Heart left ventricle (tissue), 13 donors: ENCODE results near the gene AGPAT3.

ENCODE experiments used
- POLR2A ChIP-seq, 2 donors: fragments of 450-650 bp; IDR thresholded peaks; one replicate each; pipeline ENCODE4 v1.6.1; 2017; ENCODE audit warnings: antibody characterized with exemption in 2 of 2, mild to moderate bottlenecking in 2 of 2, moderate library complexity in 2 of 2
- TF ChIP-seq, protein P1 (sequence below), 12 donors: fragments of 200-600 bp; sonication (generic) in 4 of 12; IDR thresholded peaks; one replicate each; pipeline versions ENCODE4 v1.5.0 to v1.8.0; 2018 to 2022; ENCODE audit warnings: antibody characterized with exemption in 12 of 12, mild to moderate bottlenecking in 5 of 12
- donor health status: ischemic (EF 13 %, LVEDD 7.1; RV severe dilation, severe dysfunction).
- donor health status: DM: no; HTN: yes; CAD: no.
- donor health status: DM: no; HTN: no; CAD: no.
- donor health status: ischemic (EF 25% LVEDD 6.9; RV normal size, moderate dysfunction).
- donor health status: ischemic (EF 25% LVEDD 5.7; RV mildly dilated, moderate dysfunction).
- donor health status: ischemic (EF 35%, LVEDD 5.7; RV mildly dilated, moderate dysfunction).
- donor health status: nonischemic (EF 11% LVEDD 7.7; RV severe dilation, severe dysfunction).
- donor health status: DM: yes; HTN: yes; CAD: no.
- donor health status: PGD.
- donor health status: ischemic (EF 29% LVEDD 5.4; RV normal size, mild dysfunction).
- donor health status: nonischemic (EF 23%, LVEDD 6.1; RV moderate dilation, normal function).

DNA sequence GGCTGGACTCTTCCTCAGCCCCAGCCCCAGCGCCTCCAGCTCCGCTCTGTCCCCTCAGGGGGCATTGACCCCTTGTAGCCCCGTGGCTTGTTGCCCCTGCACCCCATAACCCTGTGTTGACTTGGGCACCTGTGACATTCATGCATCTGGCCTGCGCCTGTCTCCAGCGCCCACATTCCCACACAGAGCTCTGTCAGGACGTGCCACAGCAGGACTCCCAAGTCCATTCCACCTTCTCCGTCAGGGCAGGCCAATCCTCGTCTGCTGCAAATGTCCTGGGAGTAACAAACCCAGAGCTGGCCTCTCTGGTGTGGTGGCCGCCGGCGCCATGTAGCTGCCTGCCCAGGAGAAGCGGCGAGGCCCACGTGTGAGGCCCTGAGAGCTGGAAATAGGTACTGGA lies 60.6 kb downstream of the AGPAT3 start:
- TF ChIP-seq, protein P1, sequence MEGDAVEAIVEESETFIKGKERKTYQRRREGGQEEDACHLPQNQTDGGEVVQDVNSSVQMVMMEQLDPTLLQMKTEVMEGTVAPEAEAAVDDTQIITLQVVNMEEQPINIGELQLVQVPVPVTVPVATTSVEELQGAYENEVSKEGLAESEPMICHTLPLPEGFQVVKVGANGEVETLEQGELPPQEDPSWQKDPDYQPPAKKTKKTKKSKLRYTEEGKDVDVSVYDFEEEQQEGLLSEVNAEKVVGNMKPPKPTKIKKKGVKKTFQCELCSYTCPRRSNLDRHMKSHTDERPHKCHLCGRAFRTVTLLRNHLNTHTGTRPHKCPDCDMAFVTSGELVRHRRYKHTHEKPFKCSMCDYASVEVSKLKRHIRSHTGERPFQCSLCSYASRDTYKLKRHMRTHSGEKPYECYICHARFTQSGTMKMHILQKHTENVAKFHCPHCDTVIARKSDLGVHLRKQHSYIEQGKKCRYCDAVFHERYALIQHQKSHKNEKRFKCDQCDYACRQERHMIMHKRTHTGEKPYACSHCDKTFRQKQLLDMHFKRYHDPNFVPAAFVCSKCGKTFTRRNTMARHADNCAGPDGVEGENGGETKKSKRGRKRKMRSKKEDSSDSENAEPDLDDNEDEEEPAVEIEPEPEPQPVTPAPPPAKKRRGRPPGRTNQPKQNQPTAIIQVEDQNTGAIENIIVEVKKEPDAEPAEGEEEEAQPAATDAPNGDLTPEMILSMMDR (IDR thresholded peaks at IDR 0.05), result no peak
- TF ChIP-seq POLR2A (IDR thresholded peaks at IDR 0.05), result no peak
